GM06990 (cell line): ENCODE results near the gene SERP1.

Source experiments
- DNase-seq: peaks from one replicate; pipeline ENCODE4 v3.0.0-alpha.2; 2011; ENCODE audit not compliant: insufficient read length; ENCODE audit errors: extremely low read depth
- H3K27me3 ChIP-seq: replicated peaks from 2 replicates; pipeline ENCODE4 v1.6.0; 2011; ENCODE audit warnings: low read length; ENCODE audit not compliant: control insufficient read depth, insufficient read depth
- H3K36me3 ChIP-seq: 2 replicates; pipeline ENCODE4 v1.5.1; 2011; ENCODE audit warnings: low read length; ENCODE audit not compliant: control insufficient read depth, insufficient read depth
- H3K4me3 ChIP-seq: replicated peaks from 2 replicates; pipeline ENCODE4 v1.5.1; 2011; ENCODE audit warnings: low read depth, mild to moderate bottlenecking, control low read depth, low read length
- TF ChIP-seq, protein P1 (sequence below): IDR thresholded peaks from 2 replicates; pipeline ENCODE4 v1.5.1; 2011; ENCODE audit warnings: low read length, control low read depth, mild to moderate bottlenecking, inconsistent platforms; ENCODE audit not compliant: insufficient read depth, poor library complexity, severe bottlenecking

Gene SERP1

DNA sequence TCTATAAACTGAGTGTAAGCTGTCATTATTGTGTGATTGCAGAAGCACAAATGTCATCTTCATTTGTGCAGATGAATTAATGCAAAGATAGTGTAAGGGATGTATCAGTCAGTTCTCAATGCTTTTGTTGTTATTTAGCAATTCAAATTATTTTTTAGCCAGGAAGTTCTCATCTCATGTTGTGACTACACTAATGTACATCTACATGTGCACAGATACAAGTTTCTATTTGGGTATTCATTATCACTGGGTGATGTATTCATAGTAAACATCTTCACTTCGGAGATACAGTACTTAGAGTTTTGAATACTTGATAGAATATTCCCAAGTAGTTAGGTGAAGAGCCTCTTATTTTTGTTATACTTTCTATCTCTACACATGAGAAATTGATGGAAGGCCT lies 11.4 kb upstream of the SERP1 start:
- Histone ChIP-seq H3K36me3 (peaks cover 3% of the 10 kb centered on the region), H3K4me3 (no peak overlapping the region), H3K27me3 (no peaks in the 10 kb centered on the region)
- no peak for DNase-seq
- TF ChIP-seq, protein P1, sequence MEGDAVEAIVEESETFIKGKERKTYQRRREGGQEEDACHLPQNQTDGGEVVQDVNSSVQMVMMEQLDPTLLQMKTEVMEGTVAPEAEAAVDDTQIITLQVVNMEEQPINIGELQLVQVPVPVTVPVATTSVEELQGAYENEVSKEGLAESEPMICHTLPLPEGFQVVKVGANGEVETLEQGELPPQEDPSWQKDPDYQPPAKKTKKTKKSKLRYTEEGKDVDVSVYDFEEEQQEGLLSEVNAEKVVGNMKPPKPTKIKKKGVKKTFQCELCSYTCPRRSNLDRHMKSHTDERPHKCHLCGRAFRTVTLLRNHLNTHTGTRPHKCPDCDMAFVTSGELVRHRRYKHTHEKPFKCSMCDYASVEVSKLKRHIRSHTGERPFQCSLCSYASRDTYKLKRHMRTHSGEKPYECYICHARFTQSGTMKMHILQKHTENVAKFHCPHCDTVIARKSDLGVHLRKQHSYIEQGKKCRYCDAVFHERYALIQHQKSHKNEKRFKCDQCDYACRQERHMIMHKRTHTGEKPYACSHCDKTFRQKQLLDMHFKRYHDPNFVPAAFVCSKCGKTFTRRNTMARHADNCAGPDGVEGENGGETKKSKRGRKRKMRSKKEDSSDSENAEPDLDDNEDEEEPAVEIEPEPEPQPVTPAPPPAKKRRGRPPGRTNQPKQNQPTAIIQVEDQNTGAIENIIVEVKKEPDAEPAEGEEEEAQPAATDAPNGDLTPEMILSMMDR: no peak

DNA sequence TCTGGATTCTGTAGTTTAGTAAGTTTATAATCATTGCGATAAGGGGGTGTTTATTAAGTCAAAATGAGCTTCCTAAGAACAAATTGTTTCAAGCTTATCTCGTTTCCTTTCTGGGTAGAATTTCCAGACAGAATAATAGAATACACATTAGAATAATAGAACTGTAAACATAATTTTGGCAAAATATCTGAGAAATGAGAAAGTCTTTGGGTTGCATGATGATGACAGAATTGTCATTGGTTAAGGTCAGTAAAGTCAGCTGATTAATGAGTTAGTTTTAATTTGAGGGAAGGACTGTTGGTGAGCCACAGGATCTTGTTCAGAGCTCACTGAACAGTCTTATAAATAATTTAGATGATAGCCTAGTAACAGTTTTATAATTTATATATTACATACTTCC lies 10.5 kb upstream of the SERP1 start:
- DNase-seq: no peak
- Histone ChIP-seq H3K36me3 (peaks cover 3% of the 10 kb centered on the region), H3K27me3 (no peaks in the 10 kb centered on the region), H3K4me3 (no peak overlapping the region)
- TF ChIP-seq, protein P1: no peak

DNA sequence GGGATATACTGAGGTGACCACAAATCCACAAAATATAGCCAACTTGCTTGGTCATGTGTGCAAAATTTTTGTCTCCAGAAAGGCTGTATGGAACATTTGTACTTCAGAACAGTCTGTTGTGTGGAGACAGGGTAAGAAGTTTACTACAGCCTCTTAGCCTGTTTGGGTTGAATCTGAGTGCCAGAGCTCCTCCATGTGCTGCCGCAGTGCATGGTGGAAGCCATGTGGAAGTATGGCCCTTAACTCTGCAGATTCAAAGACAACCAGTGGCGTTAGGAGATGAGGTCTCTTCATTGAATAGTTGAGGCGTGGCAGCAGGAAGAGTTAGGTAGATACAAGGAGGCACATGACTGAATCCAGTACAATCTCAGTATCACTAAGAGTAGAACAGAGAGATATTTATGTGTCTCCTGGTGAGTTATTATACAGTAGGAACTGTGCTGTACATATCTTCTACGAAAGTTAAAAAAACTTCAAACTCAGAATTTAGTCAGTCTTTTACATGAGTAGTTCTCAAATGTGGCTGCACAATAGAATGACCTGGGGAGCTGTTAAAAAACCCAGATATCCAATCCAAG lies 9.7 kb upstream of the SERP1 start:
- Histone ChIP-seq H3K36me3 (peaks cover 3% of the 10 kb centered on the region), H3K27me3 (no peaks in the 10 kb centered on the region), H3K4me3 (no peak overlapping the region)
- no peak for DNase-seq
- TF ChIP-seq, protein P1: no peak

DNA sequence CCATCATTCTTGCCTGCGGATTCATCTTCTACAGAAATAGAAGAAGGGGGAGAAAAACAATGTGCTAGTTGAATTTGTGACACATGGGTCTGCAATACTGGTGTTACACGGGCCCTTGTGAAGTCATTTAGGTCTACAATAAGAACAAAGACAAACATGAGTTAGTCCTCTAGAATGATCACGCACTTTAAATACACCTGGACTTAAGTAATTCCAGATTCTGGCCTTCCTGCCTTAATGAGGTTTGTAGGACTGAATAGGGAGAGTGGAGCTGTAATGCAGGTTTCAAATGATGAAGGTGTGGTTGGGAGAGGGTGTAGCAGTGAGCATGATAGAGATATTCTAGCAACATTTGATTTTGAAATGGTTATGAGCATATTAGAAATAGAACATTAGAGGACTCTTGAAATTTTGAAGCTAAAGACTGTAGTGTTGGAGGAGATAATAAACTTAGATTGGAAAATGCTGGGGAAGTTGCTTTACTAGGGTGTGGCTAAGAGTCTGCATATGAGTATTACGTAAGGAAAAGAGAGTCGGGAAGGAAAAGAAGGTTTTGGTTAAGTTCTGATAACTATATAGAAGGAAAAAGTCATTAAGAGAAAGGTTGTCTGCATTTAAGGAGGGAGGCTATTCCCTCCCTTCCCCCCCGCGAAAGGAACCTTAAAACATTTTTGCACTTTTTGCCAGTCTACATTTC lies 897 bp upstream of the SERP1 start:
- peak overlapping the region; percentile 100 for H3K4me3 ChIP-seq
- no peaks in the 10 kb centered on the region for H3K27me3 ChIP-seq
- no peak for DNase-seq
- TF ChIP-seq, protein P1: no peak
- peaks cover 2% of the 10 kb centered on the region for H3K36me3 ChIP-seq

DNA sequence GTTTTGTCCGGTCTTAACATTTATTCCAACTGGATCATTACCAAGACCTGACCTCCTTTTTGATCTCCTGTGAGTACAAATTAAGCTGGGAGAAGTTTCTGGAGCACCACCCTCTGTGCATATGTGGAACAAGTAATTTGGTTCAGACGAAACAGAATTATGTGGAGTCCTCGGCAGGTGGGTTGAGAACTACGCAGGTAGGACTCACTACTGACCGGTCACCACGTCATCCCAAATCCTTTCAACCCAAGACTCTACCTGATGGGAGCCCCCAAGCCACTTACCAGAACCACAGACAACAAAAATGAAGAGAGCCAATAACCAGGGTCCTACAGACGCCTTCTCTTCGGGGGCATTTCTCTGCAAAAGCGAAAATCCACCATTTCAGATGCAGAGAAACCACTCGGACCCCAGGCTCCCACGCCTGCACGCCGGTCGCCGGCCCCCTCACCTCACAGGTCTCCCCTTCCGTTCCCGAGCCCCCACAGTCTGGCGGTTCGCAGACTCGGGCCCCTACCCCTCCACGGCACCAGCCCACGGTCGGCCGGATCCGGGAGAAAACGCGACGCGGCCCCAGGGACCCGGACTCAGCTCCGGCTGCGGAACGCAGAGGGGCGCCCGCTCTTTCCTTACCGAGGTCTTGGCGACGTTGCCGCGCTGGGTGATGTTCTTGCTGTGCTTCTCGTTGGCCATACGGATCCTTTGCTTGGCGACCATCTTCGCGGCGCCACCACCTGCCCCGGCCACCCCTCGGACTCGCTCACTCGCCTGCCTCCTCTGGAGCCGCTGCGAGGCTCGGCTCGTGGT lies 674 bp downstream of the SERP1 start:
- Histone ChIP-seq H3K27me3 (no peaks in the 10 kb centered on the region), H3K36me3 (peaks cover under 1% of the 10 kb centered on the region), H3K4me3 (peak overlapping the region; percentile 100)
- TF ChIP-seq, protein P1: no peak
- no peak for DNase-seq
